Vagina (tissue), 2 donors: ENCODE data around the gene KDM2A.

Experiments used
- POLR2AphosphoS5 ChIP-seq, 2 donors: sonication (generic); formaldehyde crosslinking; IDR thresholded peaks; one replicate each; pipeline ENCODE4 v1.9.0; 2017; ENCODE audit warnings: antibody characterized with exemption in 2 of 2, mild to moderate bottlenecking in 2 of 2, low read depth in 1 of 2; ENCODE audit not compliant: insufficient read depth in 1 of 2
- TF ChIP-seq, protein P1 (sequence below), 3 experiments: fragments of 450-650 bp in 2 of 3; fragments of 200-600 bp in 1 of 3; sonication (generic) in 1 of 3; IDR thresholded peaks; one replicate each; pipeline ENCODE4 v1.5.1; 2017 to 2019; ENCODE audit warnings: antibody characterized with exemption in 3 of 3, mild to moderate bottlenecking in 2 of 3, moderate library complexity in 2 of 3

DNA sequence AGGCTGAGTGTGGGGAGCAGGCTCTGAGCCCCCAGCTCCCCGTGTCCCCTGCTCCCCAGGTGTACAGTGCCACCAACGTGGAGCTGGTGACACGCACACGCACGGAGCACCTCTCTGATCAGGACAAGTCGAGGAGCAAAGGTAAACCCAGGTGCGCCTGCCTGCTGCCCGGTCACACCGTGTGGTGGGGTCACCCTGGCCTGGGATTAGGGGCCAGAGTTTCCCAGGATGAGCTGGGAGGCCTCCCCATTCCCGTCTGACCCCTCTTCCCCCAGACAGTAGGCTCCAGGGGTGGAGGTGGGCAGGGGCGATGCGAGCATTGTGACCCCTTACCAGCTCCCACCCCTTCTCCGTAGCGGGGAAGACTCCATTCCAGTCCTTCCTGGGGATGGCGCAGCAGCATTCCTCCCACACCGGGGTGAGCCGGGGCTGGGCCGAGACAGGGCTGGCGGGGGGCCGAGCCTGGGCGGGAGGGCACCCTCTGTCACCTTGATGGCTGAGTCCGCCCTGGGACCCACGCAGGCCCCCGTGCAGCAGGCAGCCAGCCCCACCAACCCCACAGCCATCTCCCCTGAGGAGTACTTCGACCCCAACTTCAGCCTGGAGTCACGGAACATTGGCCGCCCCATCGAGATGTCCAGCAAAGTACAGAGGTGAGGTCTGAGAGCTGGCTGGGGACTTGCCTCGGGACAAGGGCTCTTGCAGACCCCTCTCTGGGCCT, 180.6 kb downstream of the KDM2A start:
- TF ChIP-seq, protein P1, sequence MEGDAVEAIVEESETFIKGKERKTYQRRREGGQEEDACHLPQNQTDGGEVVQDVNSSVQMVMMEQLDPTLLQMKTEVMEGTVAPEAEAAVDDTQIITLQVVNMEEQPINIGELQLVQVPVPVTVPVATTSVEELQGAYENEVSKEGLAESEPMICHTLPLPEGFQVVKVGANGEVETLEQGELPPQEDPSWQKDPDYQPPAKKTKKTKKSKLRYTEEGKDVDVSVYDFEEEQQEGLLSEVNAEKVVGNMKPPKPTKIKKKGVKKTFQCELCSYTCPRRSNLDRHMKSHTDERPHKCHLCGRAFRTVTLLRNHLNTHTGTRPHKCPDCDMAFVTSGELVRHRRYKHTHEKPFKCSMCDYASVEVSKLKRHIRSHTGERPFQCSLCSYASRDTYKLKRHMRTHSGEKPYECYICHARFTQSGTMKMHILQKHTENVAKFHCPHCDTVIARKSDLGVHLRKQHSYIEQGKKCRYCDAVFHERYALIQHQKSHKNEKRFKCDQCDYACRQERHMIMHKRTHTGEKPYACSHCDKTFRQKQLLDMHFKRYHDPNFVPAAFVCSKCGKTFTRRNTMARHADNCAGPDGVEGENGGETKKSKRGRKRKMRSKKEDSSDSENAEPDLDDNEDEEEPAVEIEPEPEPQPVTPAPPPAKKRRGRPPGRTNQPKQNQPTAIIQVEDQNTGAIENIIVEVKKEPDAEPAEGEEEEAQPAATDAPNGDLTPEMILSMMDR (IDR thresholded peaks at IDR 0.05), result no peak
- no peak for TF ChIP-seq POLR2AphosphoS5 (IDR thresholded peaks at IDR 0.05; ENCODE audit: insufficient read depth in 1 of 2, low read depth in 1 of 2)
